ENCODE results near the gene ANAPC1.
"Not testable (repeated sequence)": the region's sequence is repeated elsewhere in the genome, so short reads cannot be mapped to it uniquely, and the experiment has no call there.

Gene ANAPC1

GRCh38 chr2:111909997-111910396, 26.0 kb upstream of the ANAPC1 start:
- ATAC-seq, H3K27me3 Mint-ChIP-seq, H3K36me3 Mint-ChIP-seq, H3K9me3 Mint-ChIP-seq, H3K4me3 Mint-ChIP-seq, H3K27ac Mint-ChIP-seq: not testable (repeated sequence)
- peaks cover 14% of the 10 kb centered on the region for H3K4me1 Mint-ChIP-seq

- Mint-ChIP-seq H3K27ac (no peak overlapping the region), H3K27me3 (no peaks in the 10 kb centered on the region), H3K4me1 (peaks cover 14% of the 10 kb centered on the region), H3K4me3 (no peak overlapping the region), H3K9me3 (no peaks in the 10 kb centered on the region), H3K36me3 (no peaks in the 10 kb centered on the region)
- no peak for ATAC-seq
Measured at GRCh38 chr2:111909079-111909478, 25.1 kb upstream of the ANAPC1 start.

GRCh38 chr2:111908578-111908977, 24.6 kb upstream of the ANAPC1 start:
- Mint-ChIP-seq H3K4me1 (peaks cover 14% of the 10 kb centered on the region), H3K4me3 (no peak overlapping the region), H3K27ac (no peak overlapping the region), H3K36me3 (no peaks in the 10 kb centered on the region), H3K27me3 (no peaks in the 10 kb centered on the region), H3K9me3 (no peaks in the 10 kb centered on the region)
- no peak for ATAC-seq

- H3K9me3 Mint-ChIP-seq = no peaks in the 10 kb centered on the region
- H3K27me3 Mint-ChIP-seq = peaks cover 17% of the 10 kb centered on the region
- peak; percentile 56 for ATAC-seq
- H3K4me3 Mint-ChIP-seq = no peak overlapping the region
- peaks cover 14% of the 10 kb centered on the region for H3K4me1 Mint-ChIP-seq
- H3K27ac Mint-ChIP-seq = peak overlapping the region; percentile 39
- no peaks in the 10 kb centered on the region for H3K36me3 Mint-ChIP-seq
Measured at GRCh38 chr2:111905990-111906735, 22.2 kb upstream of the ANAPC1 start.

- not testable (repeated sequence) for H3K9me3 Mint-ChIP-seq, H3K4me3 Mint-ChIP-seq, H3K36me3 Mint-ChIP-seq, ATAC-seq
- Mint-ChIP-seq H3K4me1 (peaks cover 20% of the 10 kb centered on the region), H3K27ac (peak overlapping the region; percentile 39), H3K27me3 (peaks cover 23% of the 10 kb centered on the region)
Measured at GRCh38 chr2:111905475-111905869, 21.5 kb upstream of the ANAPC1 start.

GRCh38 chr2:111904726-111905474, 20.9 kb upstream of the ANAPC1 start:
- no peaks in the 10 kb centered on the region for H3K9me3 Mint-ChIP-seq
- peaks cover 24% of the 10 kb centered on the region for H3K27me3 Mint-ChIP-seq
- H3K4me3 Mint-ChIP-seq = no peak overlapping the region
- H3K27ac Mint-ChIP-seq = no peak overlapping the region
- H3K36me3 Mint-ChIP-seq = no peaks in the 10 kb centered on the region
- ATAC-seq = no peak
- H3K4me1 Mint-ChIP-seq = peaks cover 20% of the 10 kb centered on the region

GRCh38 chr2:111903930-111904439, 20.0 kb upstream of the ANAPC1 start:
- peaks cover 27% of the 10 kb centered on the region for H3K4me1 Mint-ChIP-seq
- no peak overlapping the region for H3K27ac Mint-ChIP-seq
- no peak overlapping the region for H3K4me3 Mint-ChIP-seq
- no peaks in the 10 kb centered on the region for H3K36me3 Mint-ChIP-seq
- no peaks in the 10 kb centered on the region for H3K9me3 Mint-ChIP-seq
- no peak for ATAC-seq
- H3K27me3 Mint-ChIP-seq = peaks cover 24% of the 10 kb centered on the region

GRCh38 chr2:111903516-111903915, 19.5 kb upstream of the ANAPC1 start:
- Mint-ChIP-seq H3K4me1 (peaks cover 30% of the 10 kb centered on the region), H3K4me3 (no peak overlapping the region), H3K27ac (no peak overlapping the region), H3K27me3 (peaks cover 24% of the 10 kb centered on the region), H3K9me3 (no peaks in the 10 kb centered on the region), H3K36me3 (no peaks in the 10 kb centered on the region)
- ATAC-seq = no peak

GRCh38 chr2:111900859-111901258, 16.9 kb upstream of the ANAPC1 start:
- H3K27me3 Mint-ChIP-seq = peaks cover 51% of the 10 kb centered on the region
- no peaks in the 10 kb centered on the region for H3K36me3 Mint-ChIP-seq
- H3K4me3 Mint-ChIP-seq = no peak overlapping the region
- peaks cover 30% of the 10 kb centered on the region for H3K4me1 Mint-ChIP-seq
- no peaks in the 10 kb centered on the region for H3K9me3 Mint-ChIP-seq
- ATAC-seq = no peak
- H3K27ac Mint-ChIP-seq = no peak overlapping the region

GRCh38 chr2:111898703-111899514, 14.9 kb upstream of the ANAPC1 start:
- ATAC-seq = peak; percentile 21

GRCh38 chr2:111897924-111898702, 14.1 kb upstream of the ANAPC1 start, which contains the start of gene MERTK:
Gene MERTK, plus strand, starts transcription at chr2:111898607. Its CDS starts 129 bp downstream, at chr2:111898736.
- peak; percentile 85 for ATAC-seq
- Mint-ChIP-seq H3K27ac (no peak within 1 kb of the TSS), H3K9me3 (no peaks in the 10 kb centered on the region), H3K36me3 (no peaks in the 10 kb centered on the region), H3K4me1 (peaks cover 26% of the 10 kb centered on the region), H3K4me3 (peak within 1 kb of the TSS; percentile 73), H3K27me3 (peaks cover 51% of the 10 kb centered on the region)

More at GRCh38 chr2:111898703-111899514, 14.9 kb upstream of the ANAPC1 start:
- peaks cover 54% of the 10 kb centered on the region for H3K27me3 Mint-ChIP-seq
- H3K27ac Mint-ChIP-seq = no peak overlapping the region
- H3K9me3 Mint-ChIP-seq = no peaks in the 10 kb centered on the region
- no peaks in the 10 kb centered on the region for H3K36me3 Mint-ChIP-seq
- peak overlapping the region; percentile 73 for H3K4me3 Mint-ChIP-seq
- H3K4me1 Mint-ChIP-seq = peaks cover 26% of the 10 kb centered on the region

GRCh38 chr2:111897630-111897923, 13.6 kb upstream of the ANAPC1 start:
- Mint-ChIP-seq H3K27me3 (peaks cover 46% of the 10 kb centered on the region), H3K9me3 (no peaks in the 10 kb centered on the region), H3K27ac (no peak overlapping the region), H3K4me3 (peak overlapping the region; percentile 66), H3K36me3 (no peaks in the 10 kb centered on the region), H3K4me1 (peaks cover 26% of the 10 kb centered on the region)
- no peak for ATAC-seq

- Mint-ChIP-seq H3K27me3 (peaks cover 40% of the 10 kb centered on the region), H3K36me3 (no peaks in the 10 kb centered on the region), H3K4me1 (peaks cover 26% of the 10 kb centered on the region), H3K9me3 (no peaks in the 10 kb centered on the region), H3K27ac (no peak overlapping the region), H3K4me3 (no peak overlapping the region)
- ATAC-seq = no peak
Measured at GRCh38 chr2:111896576-111896975, 12.6 kb upstream of the ANAPC1 start.

- Mint-ChIP-seq H3K27ac (no peak overlapping the region), H3K4me3 (no peak overlapping the region)
Measured at GRCh38 chr2:111896024-111896423, 12.0 kb upstream of the ANAPC1 start.

More at GRCh38 chr2:111896024-111896423, 12.0 kb upstream of the ANAPC1 start:
- Mint-ChIP-seq H3K9me3 (no peaks in the 10 kb centered on the region), H3K4me1 (peaks cover 26% of the 10 kb centered on the region), H3K27me3 (peaks cover 36% of the 10 kb centered on the region), H3K36me3 (no peaks in the 10 kb centered on the region)
- no peak for ATAC-seq

All from stimulated activated memory B cell treated with anti-CD40 and anti-IgM and Interleukin-4, amounts not matched to agents 10 μg/mL and 1 μg/mL and 100 μg/mL, for 72 hours (primary cell).